HepG2 (cell line): ENCODE data around the gene ASGR1. TPM values are rescaled to one million over a fixed set of nuclear protein-coding genes. Genes with fewer than 3 reads are reported as not detected.

Experiments used
- GATAD1 ChIP-seq: IDR thresholded peaks from 2 replicates; pipeline ENCODE4 v1.6.1; 2016; ENCODE audit warnings: missing genetic modification reagents, missing compliant biosample characterization
- HNF1B ChIP-seq: sonication (generic); formaldehyde crosslinking; IDR thresholded peaks from 2 replicates; pipeline ENCODE4 v1.5.1; 2020; ENCODE audit warnings: mild to moderate bottlenecking, moderate library complexity, missing genetic modification reagents
- HOXA9 ChIP-seq: sonication (generic); formaldehyde crosslinking; IDR thresholded peaks from 2 replicates; pipeline ENCODE4 v1.8.1; 2022; ENCODE audit warnings: missing genetic modification reagents, mild to moderate bottlenecking, moderate library complexity, borderline replicate concordance
- IRF1 ChIP-seq: sonication (generic); formaldehyde crosslinking; IDR thresholded peaks from 2 replicates; pipeline ENCODE4 v1.4.0; 2020; ENCODE audit warnings: low read depth, mild to moderate bottlenecking, missing genetic modification reagents
- PAWR ChIP-seq: sonication (generic); formaldehyde crosslinking; IDR thresholded peaks from 2 replicates; pipeline ENCODE4 v1.4.0; 2020; ENCODE audit warnings: missing genetic modification reagents, mild to moderate bottlenecking, borderline replicate concordance
- PAXIP1 ChIP-seq: sonication (generic); formaldehyde crosslinking; conservative IDR thresholded peaks from 2 replicates; pipeline ENCODE4 v1.4.0; 2020; ENCODE audit warnings: mild to moderate bottlenecking, missing genetic modification reagents, moderate library complexity
- SETDB1 ChIP-seq: sonication (generic); formaldehyde crosslinking; IDR thresholded peaks from 2 replicates; pipeline ENCODE4 v1.5.1; 2020; ENCODE audit warnings: missing genetic modification reagents, mild to moderate bottlenecking, borderline replicate concordance
- SIX1 ChIP-seq: sonication (generic); formaldehyde crosslinking; IDR thresholded peaks from 2 replicates; pipeline ENCODE4 v1.4.0; 2020; ENCODE audit warnings: missing genetic modification reagents, borderline replicate concordance
- SMAD3 ChIP-seq: sonication (generic); formaldehyde crosslinking; IDR thresholded peaks from 2 replicates; pipeline ENCODE4 v1.4.0; 2020; ENCODE audit warnings: missing genetic modification reagents
- SRSF1 ChIP-seq: fragments of 200-400 bp; formaldehyde crosslinking; optimal IDR thresholded peaks from 2 replicates; pipeline ENCODE3; 2017; ENCODE audit warnings: mild to moderate bottlenecking, low read depth, low read length, moderate library complexity
- TERF1 ChIP-seq: sonication (generic); formaldehyde crosslinking; IDR thresholded peaks from 2 replicates; pipeline ENCODE4 v1.8.0; 2022; ENCODE audit warnings: mild to moderate bottlenecking, missing genetic modification reagents, moderate library complexity
- ZNF10 ChIP-seq: sonication (generic); formaldehyde crosslinking; IDR thresholded peaks from 2 replicates; pipeline ENCODE4 v1.4.0; 2020; ENCODE audit warnings: mild to moderate bottlenecking, low read depth, missing genetic modification reagents, borderline replicate concordance
- ZNF138 ChIP-seq: sonication (generic); formaldehyde crosslinking; IDR thresholded peaks from 2 replicates; pipeline ENCODE4 v1.5.0; 2020; ENCODE audit warnings: mild to moderate bottlenecking, low read depth, missing genetic modification reagents
- ZNF326 ChIP-seq: sonication (generic); formaldehyde crosslinking; IDR thresholded peaks from 2 replicates; pipeline ENCODE4 v1.4.0; 2020; ENCODE audit warnings: missing genetic modification reagents, borderline replicate concordance
- ZNF549 ChIP-seq: sonication (generic); formaldehyde crosslinking; IDR thresholded peaks from 2 replicates; pipeline ENCODE4 v1.5.0; 2020; ENCODE audit warnings: missing genetic modification reagents
- ZNF574 ChIP-seq: sonication (generic); formaldehyde crosslinking; IDR thresholded peaks from 2 replicates; pipeline ENCODE4 v1.4.0; 2020; ENCODE audit warnings: missing genetic modification reagents
- ZNF644 ChIP-seq: IDR thresholded peaks from 2 replicates; pipeline ENCODE4 v1.6.1; 2016; ENCODE audit warnings: low read depth
- ZNF749 ChIP-seq: sonication (generic); formaldehyde crosslinking; IDR thresholded peaks from 2 replicates; pipeline ENCODE4 v1.8.0; 2022; ENCODE audit warnings: mild to moderate bottlenecking, missing genetic modification reagents, moderate library complexity, borderline replicate concordance
- ZNF879 ChIP-seq: sonication (generic); formaldehyde crosslinking; IDR thresholded peaks from 2 replicates; pipeline ENCODE4 v1.8.1; 2023; ENCODE audit warnings: missing genetic modification reagents
- ZNF883 ChIP-seq: sonication (generic); formaldehyde crosslinking; IDR thresholded peaks from 2 replicates; pipeline ENCODE4 v1.5.1; 2020; ENCODE audit warnings: mild to moderate bottlenecking, missing genetic modification reagents; ENCODE audit errors: not compliant biosample characterization
- ZSCAN30 ChIP-seq: sonication (generic); formaldehyde crosslinking; IDR thresholded peaks from 2 replicates; pipeline ENCODE4 v1.5.0; 2020; ENCODE audit warnings: mild to moderate bottlenecking, missing genetic modification reagents
- polyA plus RNA-seq, 8 experiments: library from polyadenylated mRNA; depleted of rRNA in 3 of 8; stranded (reverse) in 7 of 8; unstranded in 1 of 8; fragments of >200 nt; fragmentation: Illumina TruSeq in 4 of 8; extraction: Trizol in 4 of 8; gene quantifications; 2 replicates each; pipeline versions ENCODE4 v1.2.1 to v1.2.3, GENCODE V29; 2011 to 2016; ENCODE audit warnings: low read depth in 4 of 8, missing spikeins in 1 of 8, mixed read lengths in 1 of 8; ENCODE audit not compliant: insufficient read depth in 1 of 8
- total RNA-seq, 5 experiments: library from RNA; depleted of rRNA; stranded (reverse); fragments of >200 nt; fragmentation: Illumina TruSeq; extraction: Trizol; gene quantifications; 2 replicates each; pipeline ENCODE4 v1.2.3, GENCODE V29; 2016; ENCODE audit warnings: low read depth in 1 of 5

Gene ASGR1
- total and polyA plus RNA-seq, 2 of the 13 experiments (the other 11 are each of a cell fraction or from before 2014, with no cell fraction given): 353 to 796 TPM

- no peak for TF ChIP-seq PAXIP1 (CRISPR knock-in tag)
- TF ChIP-seq SRSF1: no peak
- no peak for TF ChIP-seq SIX1
- no peak for TF ChIP-seq ZNF10 (CRISPR knock-in tag)
- TF ChIP-seq ZNF749: no peak
- TF ChIP-seq SETDB1 (CRISPR knock-in tag): no peak
- TF ChIP-seq ZNF549 (CRISPR knock-in tag): no peak
- TF ChIP-seq HOXA9 (CRISPR knock-in tag): no peak
- no peak for TF ChIP-seq ZNF138 (CRISPR knock-in tag)
- no peak for TF ChIP-seq TERF1 (CRISPR knock-in tag)
- TF ChIP-seq ZNF879 (CRISPR knock-in tag): no peak
- no peak for TF ChIP-seq ZNF326 (CRISPR knock-in tag)
- no peak for TF ChIP-seq HNF1B (CRISPR knock-in tag)
- no peak for TF ChIP-seq ZSCAN30
- no peak for TF ChIP-seq ZNF883
- no peak for TF ChIP-seq ZNF574
- TF ChIP-seq GATAD1: no peak
- no peak for TF ChIP-seq PAWR (CRISPR knock-in tag)
- no peak for TF ChIP-seq SMAD3 (CRISPR knock-in tag)
- 0 out of 2 replicates have a peak, but pooled peaks have one; percentile 18 for TF ChIP-seq ZNF644
- no peak for TF ChIP-seq IRF1 (CRISPR knock-in tag)
Observed at GRCh38 chr17:7186241-7186640, 7.1 kb upstream of the ASGR1 start (continued).
